ENCODE results near the gene SLC35E3. TPM values are rescaled to one million over a fixed set of nuclear protein-coding genes. Genes with fewer than 3 reads are reported as not detected.
A peak's percentile ranks its signal among the peaks of the same experiment; 100 is the strongest.
"Not testable (repeated sequence)": the region's sequence is repeated elsewhere in the genome, so short reads cannot be mapped to it uniquely, and the experiment has no call there.

The SLC35E3 gene
- total RNA-seq, 4 donors from 2014 or later = 2.9 to 23.1 (median 3.6) TPM

GRCh38 chr12:68803948-68804656 lies 58.1 kb downstream of the SLC35E3 start:
- H3K4me3 ChIP-seq = no peak overlapping the region
- no peaks in the 10 kb centered on the region for H3K27me3 ChIP-seq
- H3K27ac ChIP-seq = no peak overlapping the region
- peaks cover 0 to 12% (median 4%) of the 10 kb centered on the region in 4 donors for H3K4me1 ChIP-seq
- DNase-seq (ENCODE audit: low spot score in 2 of 2) = no peak
- no peaks in the 10 kb centered on the region for H3K9me3 ChIP-seq
- no peaks in the 10 kb centered on the region for H3K36me3 ChIP-seq
- 83 to 92% methylated on average over 5 of the region's 5 CpGs for WGBS, 2 donors
- TF ChIP-seq EP300 (IDR thresholded peaks at IDR 0.05) (no peak), POLR2A (IDR thresholded peaks at IDR 0.05) (no peak), CTCF (IDR thresholded peaks at IDR 0.05) (no peak)

- H3K4me3 ChIP-seq = no peak overlapping the region
- WGBS, 2 donors = 77 to 82% methylated on average over 32 of the region's 32 CpGs
- H3K27me3 ChIP-seq = no peaks in the 10 kb centered on the region
- H3K4me1 ChIP-seq = peaks cover 0 to 16% (median 4%) of the 10 kb centered on the region in 4 donors
- no peak for DNase-seq (ENCODE audit: low spot score in 2 of 2)
- TF ChIP-seq POLR2A (IDR thresholded peaks at IDR 0.05) (no peak), CTCF (IDR thresholded peaks at IDR 0.05) (no peak), EP300 (IDR thresholded peaks at IDR 0.05) (no peak)
- H3K9me3 ChIP-seq = no peaks in the 10 kb centered on the region
- H3K27ac ChIP-seq = no peak overlapping the region
- H3K36me3 ChIP-seq = peaks cover 0 to 4% (median 0%) of the 10 kb centered on the region in 3 donors
Observed at GRCh38 chr12:68804657-68805591, 58.9 kb downstream of the SLC35E3 start.

DNA sequence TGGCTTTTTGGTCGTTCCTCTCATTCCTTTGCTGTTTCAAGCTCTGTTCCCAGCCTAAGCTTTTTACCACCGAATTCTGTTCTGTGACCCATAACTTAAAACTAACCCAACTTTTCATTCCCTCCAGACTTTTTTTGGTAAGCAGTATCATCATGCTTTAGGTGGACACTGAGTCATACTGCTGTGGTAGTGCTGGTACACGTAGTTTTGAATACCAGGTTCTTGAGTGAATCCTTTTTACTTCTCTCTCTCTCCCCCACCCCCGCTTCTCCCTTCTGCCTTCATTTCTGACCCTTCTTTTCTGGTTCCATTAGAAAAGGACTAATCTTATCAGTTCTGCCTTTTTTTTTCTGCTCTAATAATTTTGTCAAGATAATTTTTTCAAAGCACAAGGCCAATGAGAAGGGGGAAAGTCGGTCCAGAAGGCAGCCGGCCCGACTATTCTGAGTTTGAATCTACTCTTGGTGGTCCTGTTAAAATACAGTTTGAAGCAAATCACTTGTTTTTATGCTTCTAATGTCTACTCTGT lies 59.7 kb downstream of the SLC35E3 start:
- Histone ChIP-seq H3K36me3 (peaks cover 0 to 12% (median 0%) of the 10 kb centered on the region in 3 donors), H3K4me3 (no peak overlapping the region), H3K27ac (no peak overlapping the region), H3K27me3 (no peaks in the 10 kb centered on the region), H3K9me3 (no peaks in the 10 kb centered on the region), H3K4me1 (peaks cover 0 to 23% (median 4%) of the 10 kb centered on the region in 4 donors)
- TF ChIP-seq POLR2A (IDR thresholded peaks at IDR 0.05) (no peak), CTCF (IDR thresholded peaks at IDR 0.05) (no peak), EP300 (IDR thresholded peaks at IDR 0.05) (no peak)
- no peak for DNase-seq (ENCODE audit: low spot score in 2 of 2)
- 88 to 91% methylated on average over 7 of the region's 7 CpGs for WGBS, 2 donors

- Histone ChIP-seq H3K27ac (peak overlapping the region; percentile 96 to 99 (median 98)), H3K27me3 (no peaks in the 10 kb centered on the region)
Observed at GRCh38 chr12:68806488-68807237, 60.7 kb downstream of the SLC35E3 start.

DNA sequence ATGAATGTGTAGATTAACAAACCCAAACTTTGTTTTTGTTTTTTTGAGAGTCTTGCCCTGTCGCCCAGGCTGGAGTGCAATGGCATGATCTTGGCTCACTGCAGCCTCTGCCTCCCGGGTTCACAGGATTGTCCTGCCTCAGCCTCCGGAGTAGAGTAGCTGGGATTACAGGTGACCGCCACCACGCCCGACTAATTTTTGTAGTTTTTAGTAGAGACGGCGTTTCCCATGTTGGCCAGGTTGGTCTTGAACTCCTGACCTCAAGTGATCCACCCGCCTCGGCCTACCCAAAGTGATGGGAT lies 61.2 kb downstream of the SLC35E3 start:
- H3K27me3 ChIP-seq; DNase-seq (ENCODE audit: low spot score in 2 of 2); H3K9me3 ChIP-seq: not testable (repeated sequence)
- H3K4me1 ChIP-seq = peaks cover 0 to 35% (median 6%) of the 10 kb centered on the region in 4 donors
- H3K27ac ChIP-seq = peak overlapping the region; percentile 96 to 99 (median 98)
- peaks cover 0 to 21% (median 0%) of the 10 kb centered on the region in 3 donors for H3K36me3 ChIP-seq
- H3K4me3 ChIP-seq = peak overlapping the region; percentile 86 to 99 (median 90)
- 14 to 28% methylated on average over 10 of the region's 10 CpGs for WGBS, 2 donors

More at GRCh38 chr12:68806488-68807237, 60.7 kb downstream of the SLC35E3 start:
- WGBS, 2 donors = 87 to 88% methylated on average over 18 of the region's 18 CpGs
- Histone ChIP-seq H3K4me1 (peaks cover 0 to 29% (median 4%) of the 10 kb centered on the region in 4 donors), H3K36me3 (peaks cover 0 to 19% (median 0%) of the 10 kb centered on the region in 3 donors), H3K9me3 (no peaks in the 10 kb centered on the region), H3K4me3 (peak overlapping the region in 2 of 4 donors; percentile 86 to 99)
- DNase-seq (ENCODE audit: low spot score in 2 of 2) = no peak
- TF ChIP-seq CTCF (IDR thresholded peaks at IDR 0.05) (no peak), EP300 (IDR thresholded peaks at IDR 0.05) (no peak), POLR2A (IDR thresholded peaks at IDR 0.05) (no peak)
